NCI-H2171 (cell line): ENCODE measurements around the gene IPO9.

Source experiments
- DNase-seq: peaks from one replicate; lab custom pipeline; 2025; lab: John Stamatoyannopoulos, UW

The IPO9 gene

DNA sequence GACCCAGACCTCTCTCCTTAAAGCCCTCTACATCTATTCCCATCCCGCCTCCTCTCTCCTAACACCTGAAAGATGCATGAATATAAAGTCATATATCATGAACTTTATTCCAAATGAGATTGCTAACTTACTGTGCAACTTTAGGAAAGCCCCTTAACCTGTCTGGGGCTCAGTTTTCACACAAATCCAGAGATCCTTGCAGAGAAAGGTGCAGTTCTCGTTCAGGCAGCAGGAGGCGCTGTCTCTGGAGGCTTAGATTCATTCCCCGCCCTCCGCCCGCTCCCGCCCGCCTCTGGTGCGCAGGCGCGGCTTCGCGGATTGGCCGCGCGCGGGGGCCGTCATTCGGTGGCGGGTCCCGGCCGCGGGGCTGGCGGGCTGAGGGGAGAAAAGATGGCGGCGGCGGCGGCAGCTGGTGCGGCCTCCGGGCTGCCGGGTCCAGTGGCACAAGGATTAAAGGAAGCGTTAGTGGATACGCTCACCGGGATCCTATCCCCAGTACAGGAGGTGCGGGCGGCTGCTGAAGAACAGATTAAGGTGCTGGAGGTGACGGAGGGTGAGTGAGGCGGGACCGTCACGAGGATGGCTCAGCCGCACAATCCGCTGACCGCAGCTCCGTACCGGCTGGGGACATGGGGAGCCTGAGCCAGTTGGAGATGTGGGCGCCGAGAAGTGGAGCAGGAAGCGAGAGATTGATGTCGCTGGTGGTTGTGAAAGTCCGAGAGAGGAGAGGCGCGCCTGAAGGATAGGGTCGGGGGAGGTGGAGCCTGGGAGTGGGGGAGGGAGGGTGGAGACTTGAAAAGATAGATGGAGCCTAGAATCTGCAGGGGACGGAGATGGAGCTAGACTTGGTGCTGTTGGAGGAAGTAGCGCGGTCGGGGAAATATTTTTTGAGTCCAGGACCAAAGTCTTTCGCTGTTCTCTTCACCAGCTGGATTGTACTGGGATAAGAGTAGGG lies at the start of gene IPO9:
IPO9 (plus strand) TSS at position 338 of the 955 bp plus-strand sequence; CDS start at position 391, 53 bp downstream.
- DNase-seq, result peak; percentile 93

DNA sequence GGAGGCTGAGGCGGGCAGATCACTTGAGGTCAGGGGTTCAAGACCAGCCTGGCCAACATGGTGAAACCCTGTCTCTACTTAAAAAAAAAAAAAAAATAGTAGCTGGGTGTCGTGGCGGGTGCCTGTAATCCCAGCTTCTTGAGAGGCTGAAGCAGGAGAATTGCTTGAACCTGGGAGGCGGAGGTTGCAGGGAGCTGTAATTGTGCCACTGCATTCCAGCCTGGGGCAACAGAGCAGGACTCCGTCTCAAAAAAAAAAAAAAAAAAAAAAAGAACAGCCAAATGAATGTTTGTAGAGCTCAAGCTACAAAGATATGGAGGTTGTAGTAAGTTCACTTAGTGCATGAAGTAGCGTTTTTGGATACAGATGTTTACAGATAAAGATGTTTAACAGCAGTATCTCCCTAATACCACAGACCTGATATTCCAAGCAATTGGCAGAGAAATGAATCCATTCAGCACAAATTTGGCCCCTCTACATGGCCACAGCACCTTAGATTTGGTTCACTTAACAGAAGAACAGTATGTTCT lies 49.5 kb upstream of the IPO9 start:
- DNase-seq, result no peak

DNA sequence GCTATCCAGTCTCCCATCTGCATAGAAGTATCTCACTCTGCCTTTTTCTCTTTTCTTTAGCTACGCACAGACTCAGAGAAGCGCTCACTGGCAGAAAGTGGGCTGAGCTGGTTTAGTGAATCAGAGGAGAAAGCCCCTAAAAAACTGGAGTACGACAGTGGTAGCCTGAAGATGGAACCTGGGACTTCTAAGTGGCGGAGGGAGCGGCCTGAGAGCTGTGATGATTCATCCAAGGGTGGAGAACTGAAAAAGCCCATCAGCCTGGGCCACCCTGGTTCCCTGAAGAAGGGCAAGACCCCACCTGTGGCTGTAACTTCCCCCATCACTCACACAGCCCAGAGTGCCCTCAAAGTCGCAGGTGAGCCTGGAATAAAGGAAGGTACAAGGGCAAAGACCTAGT lies 48.0 kb upstream of the IPO9 start:
- no peak for DNase-seq

DNA sequence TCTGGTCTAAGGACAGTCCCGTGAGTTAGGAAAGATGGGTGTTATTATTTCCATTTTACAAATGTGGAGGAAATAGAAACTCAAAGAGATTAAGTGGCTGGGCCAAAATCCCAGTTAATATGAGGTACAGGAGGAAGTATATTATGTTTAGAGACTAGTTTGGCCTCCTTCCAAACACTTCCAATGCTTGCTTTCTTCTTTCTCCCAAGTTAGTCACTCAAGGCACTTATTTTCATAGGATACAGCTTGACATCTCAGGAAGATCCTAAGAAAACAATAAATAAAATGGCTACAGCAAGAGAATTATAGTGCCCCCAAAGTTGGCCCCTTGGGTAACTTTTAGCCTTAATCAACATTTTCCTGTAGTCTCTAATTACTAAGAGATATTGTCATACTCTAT lies 47.5 kb upstream of the IPO9 start:
- no peak for DNase-seq

DNA sequence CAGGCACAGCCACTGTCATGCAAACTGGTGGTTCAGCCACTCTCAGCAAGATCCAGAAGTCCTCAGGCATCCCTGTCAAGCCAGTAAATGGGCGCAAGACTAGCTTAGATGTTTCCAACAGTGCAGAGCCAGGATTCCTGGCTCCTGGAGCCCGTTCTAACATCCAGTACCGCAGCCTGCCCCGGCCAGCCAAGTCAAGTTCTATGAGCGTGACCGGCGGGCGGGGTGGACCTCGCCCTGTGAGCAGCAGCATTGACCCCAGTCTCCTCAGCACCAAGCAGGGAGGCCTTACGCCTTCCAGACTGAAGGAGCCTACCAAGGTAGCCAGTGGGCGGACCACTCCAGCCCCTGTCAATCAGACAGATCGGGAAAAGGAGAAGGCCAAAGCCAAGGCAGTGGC lies 46.6 kb upstream of the IPO9 start:
- no peak for DNase-seq

DNA sequence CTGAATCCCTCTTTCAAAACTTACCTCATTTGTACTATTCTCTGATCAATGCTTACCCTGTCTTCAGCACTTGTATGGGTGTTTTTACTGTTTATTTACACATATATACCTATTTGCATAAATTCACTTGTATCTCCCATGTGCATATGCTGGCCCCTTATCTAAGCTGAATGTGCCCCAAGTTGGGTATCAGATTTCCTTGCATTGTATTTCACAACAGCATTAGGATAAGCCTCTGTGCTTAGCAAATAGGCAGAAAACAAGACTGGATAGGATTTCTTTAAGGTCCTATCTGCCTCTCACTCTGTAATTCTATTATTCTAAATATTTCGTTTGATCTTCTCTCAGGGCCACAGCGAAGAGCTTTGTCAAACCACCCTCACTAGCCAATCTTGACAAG lies 45.9 kb upstream of the IPO9 start:
- DNase-seq, result peak; percentile 19

DNA sequence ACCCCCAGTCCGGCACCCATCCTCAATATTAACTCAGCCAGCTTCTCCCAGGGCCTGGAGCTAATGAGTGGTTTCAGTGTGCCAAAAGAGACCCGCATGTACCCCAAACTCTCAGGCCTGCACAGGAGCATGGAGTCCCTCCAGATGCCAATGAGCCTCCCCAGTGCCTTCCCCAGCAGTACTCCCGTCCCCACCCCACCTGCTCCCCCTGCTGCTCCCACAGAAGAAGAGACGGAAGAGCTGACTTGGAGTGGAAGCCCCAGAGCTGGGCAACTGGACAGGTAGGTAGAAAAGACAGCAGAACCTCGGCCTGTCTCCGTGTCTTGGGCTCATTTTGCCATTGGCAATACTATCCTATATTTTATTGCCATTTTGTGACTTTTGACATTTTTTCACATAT lies 45.4 kb upstream of the IPO9 start:
- no peak for DNase-seq

DNA sequence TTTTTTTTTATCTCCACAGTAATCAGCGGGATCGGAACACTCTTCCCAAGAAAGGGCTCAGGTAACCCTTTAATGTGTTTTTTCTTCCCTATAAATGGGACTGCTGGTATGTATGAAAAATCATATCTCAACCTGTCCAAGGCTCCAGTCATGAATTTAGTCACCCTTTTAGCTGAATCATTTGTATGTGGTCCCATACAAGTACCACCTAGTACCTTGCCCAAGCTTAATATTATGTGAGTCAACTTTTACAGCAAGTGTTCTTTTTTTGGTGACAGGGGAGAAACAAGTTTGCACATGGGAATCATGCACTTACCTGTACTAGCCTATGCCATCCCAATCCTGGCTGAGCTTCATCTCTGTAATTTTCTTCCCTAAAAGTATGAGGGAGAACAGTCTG lies 43.7 kb upstream of the IPO9 start:
- no peak for DNase-seq

DNA sequence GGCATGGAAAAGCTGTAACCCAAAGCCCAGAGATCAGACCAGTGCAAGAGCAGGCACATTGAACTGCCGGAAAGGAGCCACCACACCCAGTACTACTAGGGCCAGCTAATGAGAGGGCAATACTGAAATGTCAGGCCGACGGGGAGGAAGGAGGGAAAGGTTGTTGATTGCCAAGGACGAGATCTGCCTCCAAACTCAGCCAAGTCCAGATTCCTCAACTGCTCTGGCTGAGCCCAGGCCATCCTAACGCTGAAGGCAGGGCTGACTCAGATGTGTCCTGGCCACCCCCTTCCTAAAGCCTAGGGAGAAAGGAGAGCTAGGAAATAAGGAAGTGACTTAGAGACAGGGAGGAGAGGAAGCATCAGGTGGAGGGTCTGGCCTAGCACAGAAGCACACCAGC lies 42.1 kb upstream of the IPO9 start:
- DNase-seq, result no peak

DNA sequence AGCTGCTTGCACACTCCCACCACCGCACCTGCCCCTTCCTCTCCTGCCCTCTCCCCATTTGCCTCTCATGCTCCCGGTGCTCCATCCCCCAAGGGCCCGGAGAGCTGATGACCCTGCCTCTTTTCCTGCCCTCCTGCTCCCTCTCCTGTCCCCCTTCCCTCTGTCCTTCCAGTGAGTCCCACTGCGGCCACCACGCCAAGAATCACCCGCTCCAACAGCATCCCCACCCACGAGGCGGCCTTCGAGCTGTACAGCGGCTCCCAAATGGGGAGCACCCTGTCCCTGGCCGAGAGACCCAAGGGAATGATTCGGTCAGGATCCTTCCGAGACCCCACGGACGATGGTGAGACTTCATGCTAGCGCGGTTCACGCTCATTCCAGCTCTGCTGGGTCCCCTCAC lies 40.7 kb upstream of the IPO9 start:
- DNase-seq, result no peak

DNA sequence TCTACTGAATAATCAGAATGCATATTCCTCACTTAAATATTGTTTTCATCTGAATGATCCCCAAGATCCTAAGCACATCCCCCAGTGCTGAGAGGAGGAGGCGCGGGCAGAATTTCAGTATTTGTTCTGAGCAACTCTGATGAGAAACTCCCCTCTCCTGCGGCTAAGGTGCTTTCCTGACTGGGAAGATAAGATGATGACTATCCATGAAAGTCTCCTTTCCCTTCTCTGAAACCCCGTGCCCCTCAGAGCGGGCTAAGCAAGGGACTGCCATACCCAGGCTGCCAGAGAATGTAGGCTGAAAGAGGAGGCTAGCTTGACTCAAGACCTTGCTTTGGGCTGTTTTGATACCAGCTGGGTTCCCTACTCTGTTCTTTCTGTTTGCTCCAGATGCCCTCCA lies 39.7 kb upstream of the IPO9 start:
- no peak for DNase-seq

DNA sequence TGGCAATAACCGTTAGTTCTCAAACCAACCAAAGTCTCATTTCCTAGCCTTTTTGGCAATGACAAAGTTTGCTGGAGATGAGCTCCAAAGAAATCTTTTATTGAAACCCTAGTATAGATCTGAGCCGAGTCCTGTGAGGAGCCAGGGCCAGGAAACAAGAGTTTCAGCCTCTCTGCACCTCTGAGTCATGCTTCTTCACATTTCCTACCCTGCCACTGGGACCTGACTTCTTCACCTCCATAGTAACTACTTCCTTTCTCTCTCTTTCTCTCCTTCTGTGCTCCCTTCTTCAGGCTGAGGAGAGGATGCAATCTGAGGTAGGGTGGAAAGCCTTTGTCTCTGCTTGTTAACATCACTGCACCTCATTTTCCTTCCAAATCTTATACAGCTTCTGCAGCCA lies 38.7 kb upstream of the IPO9 start:
- no peak for DNase-seq

DNA sequence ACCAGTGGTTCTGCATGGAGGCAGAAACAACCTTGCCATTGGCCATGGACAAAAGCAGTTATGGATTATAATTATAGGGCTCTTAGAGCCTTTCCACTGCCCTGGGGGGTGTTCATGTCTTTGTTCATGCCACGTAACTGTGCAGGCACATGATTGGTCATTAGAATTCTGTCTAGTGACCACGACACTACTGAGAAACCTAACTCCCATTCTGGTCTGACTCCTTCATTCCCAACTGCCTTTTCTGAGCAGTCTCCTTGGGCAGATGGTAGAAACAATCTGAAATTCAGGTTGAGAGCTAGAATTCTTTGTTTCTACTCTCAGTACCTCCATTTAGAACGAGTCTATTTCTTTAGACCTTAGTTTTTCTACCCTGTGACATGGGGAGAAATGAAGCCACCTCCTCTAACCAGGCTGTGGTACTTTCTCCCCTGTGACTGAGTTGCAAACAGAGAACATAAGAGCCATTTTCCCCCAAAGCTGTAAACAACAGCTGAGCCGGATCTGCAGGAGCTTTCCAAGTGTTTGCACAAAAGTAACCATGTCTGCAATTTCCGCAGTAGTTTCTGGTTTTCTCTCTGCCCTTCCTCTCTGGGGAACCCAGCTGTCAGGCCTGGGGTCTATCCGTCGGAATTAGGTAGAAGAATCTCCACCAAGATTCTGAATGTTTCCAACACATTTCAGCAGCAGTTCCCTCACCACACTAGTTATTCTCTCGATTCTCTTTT lies 37.7 kb upstream of the IPO9 start:
- DNase-seq, result peak; percentile 50

DNA sequence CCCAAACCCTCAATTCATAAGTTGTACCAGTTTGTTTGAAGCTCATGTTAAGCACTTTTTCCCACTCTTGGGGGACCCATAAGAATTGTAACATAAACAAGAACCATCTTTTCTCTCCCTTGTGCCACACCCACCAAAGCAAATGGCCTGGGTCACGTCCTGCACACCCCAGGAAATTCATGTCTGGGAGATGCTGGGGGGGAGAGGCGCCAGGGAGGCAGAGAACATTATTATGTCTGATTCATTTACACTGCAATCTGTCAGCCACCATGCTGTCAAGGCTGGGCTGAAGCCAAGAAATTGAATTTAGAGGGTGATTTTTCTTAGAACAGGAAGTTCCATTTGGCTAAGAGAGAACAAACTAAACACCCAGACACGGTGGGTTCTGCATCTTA lies 37.2 kb upstream of the IPO9 start:
- peak; percentile 68 for DNase-seq

DNA sequence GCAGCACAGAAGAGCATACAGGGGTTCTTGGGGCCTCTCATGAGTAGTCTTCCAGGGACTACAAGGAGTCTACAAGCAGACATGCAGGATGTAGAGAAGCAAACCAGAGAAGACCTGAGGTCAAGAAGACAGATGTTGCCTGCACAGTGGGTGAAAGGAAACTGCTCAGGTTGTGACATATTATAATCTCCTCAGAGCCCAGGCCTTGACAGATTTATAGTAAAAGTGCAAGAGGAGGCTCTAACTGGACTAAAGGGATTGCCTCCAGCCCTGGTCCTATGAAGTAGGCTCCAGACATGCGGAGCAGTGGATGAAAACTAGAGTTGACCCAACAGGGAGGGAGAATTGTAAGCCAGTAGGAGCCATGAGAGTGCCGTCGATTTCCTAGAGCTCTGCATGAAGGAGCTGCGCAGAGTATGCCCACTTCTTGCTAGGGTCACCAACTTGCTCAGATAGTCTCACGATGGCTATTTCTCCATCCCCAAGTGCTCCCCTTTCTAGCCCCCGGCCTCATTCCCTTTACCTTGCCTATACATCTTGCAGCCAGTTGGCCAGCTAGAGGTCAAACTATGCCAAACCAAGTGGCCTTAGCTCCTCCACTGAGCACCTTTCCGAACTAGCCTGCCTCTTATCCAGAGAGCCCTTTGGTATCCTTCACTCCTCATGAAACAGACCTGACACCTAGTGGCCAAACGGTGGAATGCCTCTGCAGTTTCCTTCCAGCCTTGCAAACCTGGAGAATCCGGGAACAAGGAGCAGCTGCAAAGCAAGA lies 36.2 kb upstream of the IPO9 start:
- DNase-seq, result peak; percentile 68

DNA sequence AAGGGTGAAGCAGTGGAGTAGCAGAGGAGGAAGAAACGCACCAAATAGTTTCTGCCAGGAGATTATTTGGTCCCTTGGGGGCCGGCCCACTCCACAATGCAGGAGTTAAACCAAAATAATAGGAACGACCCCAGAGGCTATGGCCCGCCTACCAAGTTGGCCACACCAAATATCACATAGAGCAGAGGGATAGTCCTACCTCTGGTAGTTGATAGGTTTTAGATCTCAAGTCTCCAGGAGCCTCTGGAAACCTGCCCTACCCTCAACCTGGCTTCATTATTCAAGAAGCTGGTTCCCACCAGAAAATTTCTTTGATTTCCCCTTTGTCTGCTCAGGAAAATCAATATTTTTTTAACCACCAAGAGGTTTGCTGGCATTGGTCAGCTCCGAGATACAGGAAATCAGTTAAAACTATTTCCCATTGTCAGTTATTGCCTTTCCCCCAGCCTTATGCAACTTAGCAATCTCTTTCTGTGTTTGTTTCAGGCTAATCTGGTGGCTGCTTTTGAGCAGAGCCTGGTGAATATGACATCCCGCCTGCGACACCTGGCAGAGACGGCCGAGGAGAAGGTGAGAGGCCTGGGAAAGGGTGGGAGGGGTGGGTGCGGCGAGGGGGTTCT lies 35.5 kb upstream of the IPO9 start:
- DNase-seq, result no peak

DNA sequence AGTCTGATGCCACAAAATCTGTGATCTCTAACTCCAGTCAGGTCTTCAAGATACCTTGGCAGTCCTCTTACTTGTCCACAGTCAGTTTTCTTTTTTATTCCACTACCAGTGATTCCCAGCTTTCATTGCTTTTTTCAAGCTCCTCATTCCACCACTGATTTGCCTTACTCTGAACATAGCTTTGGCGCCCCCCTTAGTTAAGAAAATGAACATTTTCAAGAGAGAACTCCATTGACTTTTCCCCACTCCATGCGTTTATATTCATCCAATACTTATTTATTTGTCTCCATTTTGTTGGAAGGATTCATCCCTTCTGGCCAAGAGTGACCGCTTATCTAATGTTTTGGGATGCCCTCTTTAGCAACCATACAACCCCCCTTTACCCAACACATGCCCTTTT lies 33.9 kb upstream of the IPO9 start:
- peak; percentile 2 for DNase-seq

DNA sequence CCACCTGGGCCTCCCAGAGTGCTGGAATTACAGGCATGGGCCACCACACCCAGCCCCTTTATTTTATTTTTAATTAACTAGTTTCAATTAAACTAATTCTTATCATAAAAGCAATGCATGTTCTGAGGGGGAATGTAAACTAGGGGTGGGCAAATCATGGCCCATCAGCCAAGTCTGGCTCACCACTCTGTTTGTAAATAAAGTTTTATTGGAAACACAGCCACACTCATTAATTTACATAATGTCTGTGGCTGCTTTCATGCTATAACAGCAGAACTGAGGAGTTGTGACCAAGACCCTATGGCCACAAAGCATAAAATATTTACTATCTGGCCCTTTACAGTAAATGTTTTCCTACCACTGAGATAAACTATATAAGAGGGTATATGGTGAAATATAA lies 28.7 kb upstream of the IPO9 start:
- DNase-seq, result no peak

DNA sequence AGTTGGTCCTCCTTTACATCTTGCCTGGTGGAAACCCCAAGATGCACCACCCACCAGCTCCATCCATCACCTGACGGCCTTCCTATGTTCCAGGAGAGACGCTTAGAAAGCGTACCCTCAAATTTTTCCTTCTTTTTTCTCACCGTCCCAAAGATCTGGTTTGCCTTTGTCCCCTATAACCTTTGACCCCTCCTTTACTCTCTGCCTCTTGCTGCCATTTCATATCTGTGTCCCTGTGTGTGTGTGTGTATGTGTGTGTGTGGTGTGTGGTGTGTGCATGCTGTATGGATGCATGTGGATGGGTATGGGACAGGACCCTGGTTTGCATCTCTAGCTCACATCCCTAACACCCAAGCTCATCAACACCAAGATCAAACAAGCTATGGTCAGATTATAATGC lies 22.2 kb upstream of the IPO9 start:
- no peak for DNase-seq

DNA sequence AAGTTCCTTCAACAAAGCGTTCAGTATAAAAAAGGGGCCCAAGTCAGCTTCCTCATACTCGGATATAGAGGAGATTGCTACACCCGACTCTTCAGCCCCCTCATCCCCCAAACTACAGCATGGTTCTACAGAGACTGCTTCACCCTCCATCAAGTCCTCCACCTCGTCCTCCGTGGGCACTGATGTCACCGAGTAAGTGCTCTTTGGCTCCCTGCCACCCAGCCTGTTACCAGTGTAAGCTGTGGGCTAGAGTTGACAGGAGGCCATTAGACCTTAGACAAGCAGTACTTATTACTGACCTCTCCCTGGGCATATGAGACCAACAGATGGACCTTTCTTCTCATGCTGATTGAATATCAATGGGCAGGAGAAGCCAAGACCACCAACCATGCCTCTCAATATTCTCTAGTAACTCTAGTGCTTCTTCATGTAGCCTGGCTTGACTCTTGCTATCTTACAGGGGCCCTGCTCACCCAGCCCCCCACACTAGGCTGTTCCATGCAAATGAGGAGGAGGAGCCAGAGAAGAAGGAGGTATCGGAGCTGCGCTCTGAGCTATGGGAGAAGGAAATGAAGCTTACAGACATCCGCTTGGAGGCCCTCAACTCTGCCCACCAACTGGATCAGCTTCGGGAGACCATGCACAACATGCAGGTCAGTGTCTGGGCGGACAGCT lies 20.9 kb upstream of the IPO9 start:
- DNase-seq, result no peak

DNA sequence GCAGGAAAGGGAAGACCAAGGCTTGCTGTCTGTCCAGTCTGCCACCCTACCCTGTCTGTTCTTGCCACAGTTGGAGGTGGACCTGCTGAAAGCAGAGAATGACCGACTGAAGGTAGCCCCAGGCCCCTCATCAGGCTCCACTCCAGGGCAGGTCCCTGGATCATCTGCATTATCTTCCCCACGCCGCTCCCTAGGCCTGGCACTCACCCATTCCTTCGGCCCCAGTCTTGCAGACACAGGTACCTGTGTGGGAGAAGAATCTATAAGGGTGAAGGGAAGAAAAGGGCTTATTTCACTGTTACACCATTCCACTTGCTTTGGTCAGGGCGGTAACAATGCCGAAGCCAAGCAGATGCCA lies 20.3 kb upstream of the IPO9 start:
- no peak for DNase-seq
